NCI-H510A (cell line): ENCODE measurements around the gene EVA1C.

Experiments
- DNase-seq: peaks from one replicate; lab custom pipeline; 2025; lab: John Stamatoyannopoulos, UW

EVA1C gene

GRCh38 chr21:32562426-32562825 is 149.9 kb downstream of the EVA1C start:
- DNase-seq, result no peak

- no peak for DNase-seq
Measured at GRCh38 chr21:32562915-32563314, 150.4 kb downstream of the EVA1C start.
